NT2/D1 (cell line): Measurements from ENCODE around the gene BICRA.
"Not testable (repeated sequence)": the region's sequence is repeated elsewhere in the genome, so short reads cannot be mapped to it uniquely, and the experiment has no call there.

Experiments used
- DNase-seq: peaks from one replicate; pipeline ENCODE4 v3.0.0-alpha.2; 2011; ENCODE audit warnings: low read depth, low spot score
- H3K27me3 ChIP-seq: 2 replicates; pipeline ENCODE4 v1.6.0; 2011; ENCODE audit warnings: mild to moderate bottlenecking; ENCODE audit not compliant: insufficient read length, insufficient read depth
- H3K36me3 ChIP-seq: 2 replicates; pipeline ENCODE4 v1.6.1; 2011; ENCODE audit warnings: mild to moderate bottlenecking, low read length, mixed read lengths; ENCODE audit not compliant: insufficient read depth, insufficient read length
- H3K4me1 ChIP-seq: 2 replicates; pipeline ENCODE4 v1.5.1; 2011; ENCODE audit not compliant: insufficient read depth, insufficient read length
- H3K4me3 ChIP-seq: 2 replicates; pipeline ENCODE4 v1.5.1; 2011; ENCODE audit warnings: low read depth; ENCODE audit not compliant: insufficient read length
- H3K9ac ChIP-seq: 2 replicates; pipeline ENCODE4 v1.6.0; 2011; ENCODE audit warnings: low read depth; ENCODE audit not compliant: insufficient read length
- H3K9me3 ChIP-seq: 2 replicates; pipeline ENCODE4 v1.5.1; 2011; ENCODE audit warnings: mild to moderate bottlenecking, low read length; ENCODE audit not compliant: insufficient read depth
- SUZ12 ChIP-seq: IDR thresholded peaks from 2 replicates; pipeline ENCODE4 v1.6.1; 2011; ENCODE audit not compliant: insufficient read length, insufficient read depth; ENCODE audit errors: extremely low read depth
- YY1 ChIP-seq: IDR thresholded peaks from 2 replicates; pipeline ENCODE4 v1.6.1; 2011; ENCODE audit not compliant: insufficient read length, insufficient read depth
- ZNF274 ChIP-seq: IDR thresholded peaks from 2 replicates; pipeline ENCODE4 v1.6.1; 2011; ENCODE audit warnings: mild to moderate bottlenecking, low read depth, low read length

The BICRA gene

GRCh38 chr19:47580397-47580796, 28.5 kb upstream of the BICRA start:
- Histone ChIP-seq H3K4me1 (no peaks in the 10 kb centered on the region), H3K27me3 (peaks cover 5% of the 10 kb centered on the region), H3K36me3 (no peaks in the 10 kb centered on the region), H3K9me3 (no peaks in the 10 kb centered on the region), H3K9ac (no peak overlapping the region), H3K4me3 (no peak overlapping the region)
- TF ChIP-seq ZNF274 (no peak), YY1 (no peak), SUZ12 (no peak)
- no peak for DNase-seq

GRCh38 chr19:47581605-47582319, 27.2 kb upstream of the BICRA start:
- Histone ChIP-seq H3K4me3 (no peak overlapping the region), H3K36me3 (no peaks in the 10 kb centered on the region), H3K9me3 (peaks cover 11% of the 10 kb centered on the region), H3K9ac (no peak overlapping the region), H3K4me1 (no peaks in the 10 kb centered on the region), H3K27me3 (peaks cover 5% of the 10 kb centered on the region)
- no peak for DNase-seq
- no peak for TF ChIP-seq SUZ12
- no peak for TF ChIP-seq YY1
- TF ChIP-seq ZNF274 = no peak

GRCh38 chr19:47582320-47582909, 26.5 kb upstream of the BICRA start:
- H3K4me3 ChIP-seq = no peak overlapping the region
- H3K9ac ChIP-seq = no peak overlapping the region

GRCh38 chr19:47583161-47583560, 25.8 kb upstream of the BICRA start:
- not testable (repeated sequence) for H3K4me3 ChIP-seq, H3K36me3 ChIP-seq, H3K27me3 ChIP-seq, DNase-seq, H3K9ac ChIP-seq, H3K4me1 ChIP-seq
- peaks cover 11% of the 10 kb centered on the region for H3K9me3 ChIP-seq

More at GRCh38 chr19:47582320-47582909, 26.5 kb upstream of the BICRA start:
- H3K27me3 ChIP-seq = peaks cover 5% of the 10 kb centered on the region
- no peak for TF ChIP-seq ZNF274
- no peak for TF ChIP-seq YY1
- TF ChIP-seq SUZ12 = no peak
- H3K36me3 ChIP-seq = no peaks in the 10 kb centered on the region
- no peaks in the 10 kb centered on the region for H3K4me1 ChIP-seq
- H3K9me3 ChIP-seq = peaks cover 11% of the 10 kb centered on the region
- DNase-seq = no peak

- no peak overlapping the region for H3K4me3 ChIP-seq
- no peak for TF ChIP-seq SUZ12
- no peak for TF ChIP-seq YY1
- TF ChIP-seq ZNF274 = no peak
- H3K27me3 ChIP-seq = no peaks in the 10 kb centered on the region
- no peak overlapping the region for H3K9ac ChIP-seq
- DNase-seq = no peak
- no peaks in the 10 kb centered on the region for H3K36me3 ChIP-seq
- no peaks in the 10 kb centered on the region for H3K4me1 ChIP-seq
- peaks cover 11% of the 10 kb centered on the region for H3K9me3 ChIP-seq
Measured at GRCh38 chr19:47587295-47587694, 21.6 kb upstream of the BICRA start.

GRCh38 chr19:47589824-47590223, 19.1 kb upstream of the BICRA start:
- H3K4me1 ChIP-seq = no peaks in the 10 kb centered on the region
- no peaks in the 10 kb centered on the region for H3K36me3 ChIP-seq
- H3K9ac ChIP-seq = no peak overlapping the region
- H3K27me3 ChIP-seq = no peaks in the 10 kb centered on the region
- no peak for DNase-seq
- H3K4me3 ChIP-seq = no peak overlapping the region
- no peak for TF ChIP-seq YY1
- no peak for TF ChIP-seq SUZ12
- no peak for TF ChIP-seq ZNF274
- peaks cover 11% of the 10 kb centered on the region for H3K9me3 ChIP-seq

GRCh38 chr19:47593860-47594259, 15.1 kb upstream of the BICRA start:
- Histone ChIP-seq H3K36me3 (no peaks in the 10 kb centered on the region), H3K4me1 (no peaks in the 10 kb centered on the region), H3K9me3 (no peaks in the 10 kb centered on the region), H3K4me3 (no peak overlapping the region), H3K9ac (no peak overlapping the region), H3K27me3 (no peaks in the 10 kb centered on the region)
- DNase-seq = no peak
- TF ChIP-seq SUZ12 = no peak
- TF ChIP-seq YY1 = no peak
- TF ChIP-seq ZNF274 = no peak
